T-helper 2 cell treated with Interferon-gamma antibody and Interleukin-4, amounts not matched to agents 100 ng/mL and 5 ng/mL, for 36 hours (primary cell): Measurements from ENCODE around the gene CCL25. TPM values are rescaled to one million over a fixed set of nuclear protein-coding genes. Genes with fewer than 3 reads are reported as not detected.
"Not testable (repeated sequence)": the region's sequence is repeated elsewhere in the genome, so short reads cannot be mapped to it uniquely, and the experiment has no call there.

ENCODE experiments used
- intact Hi-C: fragments of 100-400 bp; cut with micrococcal nuclease; formaldehyde crosslinking; loops from one replicate; pipeline ENCODE4 v1.15.1; 2023
- total RNA-seq: library from RNA; stranded (reverse); gene quantifications from 2 replicates; pipeline ENCODE4 v1.2.3, GENCODE V29; 2022

Gene CCL25
- 0.23 and 0.27 TPM in 2 replicates for total RNA-seq

- intact Hi-C loops: no loop called here
Observed at GRCh38 chr19:8052464-8052859, at the start of gene CCL25. Gene CCL25 (plus strand): TSS chr19:8052760. CDS start chr19:8053050, 290 bp downstream.

- intact Hi-C loops: loop anchor here (5.0 kb wide), 2 partner anchors 77 to 248 kb away; partner anchors contain the start of gene CTXN1
Observed at GRCh38 chr19:8004001-8004400, 48.6 kb upstream of the CCL25 start.

- intact Hi-C loops: loop anchor here (5.0 kb wide), 2 partner anchors 78 to 247 kb away; partner anchors contain the start of gene CTXN1
Observed at GRCh38 chr19:8004723-8005513, 47.6 kb upstream of the CCL25 start.

GRCh38 chr19:8005534-8006256, 46.9 kb upstream of the CCL25 start, which contains the start of gene ELAVL1:
Gene ELAVL1 (minus strand): TSS chr19:8005641. CDS start chr19:7991815, 13,826 bp downstream.
- intact Hi-C loops: no loop called here

GRCh38 chr19:8017808-8018207, 34.8 kb upstream of the CCL25 start:
- intact Hi-C loops: loop anchor here (1.0 kb wide), 1 partner anchor 235 kb away; no protein-coding TSS in a partner anchor

DNA sequence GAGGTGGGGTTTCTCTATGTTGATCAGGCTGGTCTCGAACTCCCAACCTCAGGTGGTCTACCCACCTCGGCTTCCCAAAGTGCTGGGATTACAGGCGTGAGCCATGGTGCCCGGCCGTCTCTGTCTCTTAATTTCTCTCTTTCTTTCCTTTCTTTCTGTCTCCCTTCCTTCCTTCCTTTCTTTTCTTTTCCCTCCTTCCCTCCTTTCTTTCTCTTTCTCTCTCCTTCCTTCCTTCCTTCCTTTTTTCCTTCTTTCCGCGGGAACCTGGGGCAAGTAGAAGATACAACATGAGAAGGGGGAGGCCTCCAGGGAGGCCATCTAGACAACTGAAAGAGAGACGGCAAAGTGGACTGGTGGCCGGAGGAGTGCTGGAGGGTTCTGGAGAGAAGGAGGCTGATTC, 31.9 kb upstream of the CCL25 start:
- intact Hi-C loops: no loop called here

GRCh38 chr19:8021374-8021773, 31.2 kb upstream of the CCL25 start:
- intact Hi-C loops: no loop called here

DNA sequence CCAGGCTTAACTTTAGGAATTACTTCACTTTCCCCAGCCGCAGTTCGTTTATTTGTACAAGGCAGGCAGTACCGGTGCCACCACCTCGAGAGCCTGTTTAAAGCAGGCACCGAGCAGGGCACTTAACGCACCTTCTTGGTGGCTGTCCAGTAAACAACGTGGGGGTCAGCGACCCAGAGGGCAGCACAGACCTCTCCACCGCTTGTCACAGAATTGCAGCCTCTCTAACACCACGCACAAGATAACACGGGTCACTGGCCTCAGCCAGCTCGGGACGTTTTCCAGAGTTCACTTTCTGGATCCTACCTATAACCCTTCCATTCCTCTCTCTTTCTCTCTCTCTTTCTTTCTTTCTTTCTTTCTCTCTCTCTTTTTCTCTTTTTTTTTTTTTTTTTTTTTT, 30.3 kb upstream of the CCL25 start:
- intact Hi-C loops: no loop called here

DNA sequence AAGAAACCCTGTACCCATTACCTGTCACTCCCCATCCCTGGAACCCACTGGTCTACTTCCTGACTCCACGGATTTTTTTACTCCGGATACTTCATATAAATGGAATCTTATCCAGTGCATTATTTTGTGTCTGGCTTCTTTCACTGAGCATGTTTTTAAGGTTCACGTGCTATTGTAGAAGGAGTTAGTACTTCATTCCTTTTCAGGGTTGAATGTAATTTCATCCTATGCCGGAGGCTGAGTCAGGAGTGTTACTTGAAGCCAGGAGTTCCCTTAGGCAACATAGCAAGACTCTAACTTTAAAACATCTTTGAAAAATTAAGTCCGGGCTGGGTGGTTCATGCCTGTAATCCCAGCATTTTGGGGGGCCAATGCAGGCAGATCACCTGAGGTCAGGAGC, 29.2 kb upstream of the CCL25 start:
- intact Hi-C loops: no loop called here

GRCh38 chr19:8024256-8024655, 28.3 kb upstream of the CCL25 start:
- intact Hi-C loops: not testable (repeated sequence)

- intact Hi-C loops: no loop called here
Observed at GRCh38 chr19:8025316-8025715, 27.2 kb upstream of the CCL25 start.

DNA sequence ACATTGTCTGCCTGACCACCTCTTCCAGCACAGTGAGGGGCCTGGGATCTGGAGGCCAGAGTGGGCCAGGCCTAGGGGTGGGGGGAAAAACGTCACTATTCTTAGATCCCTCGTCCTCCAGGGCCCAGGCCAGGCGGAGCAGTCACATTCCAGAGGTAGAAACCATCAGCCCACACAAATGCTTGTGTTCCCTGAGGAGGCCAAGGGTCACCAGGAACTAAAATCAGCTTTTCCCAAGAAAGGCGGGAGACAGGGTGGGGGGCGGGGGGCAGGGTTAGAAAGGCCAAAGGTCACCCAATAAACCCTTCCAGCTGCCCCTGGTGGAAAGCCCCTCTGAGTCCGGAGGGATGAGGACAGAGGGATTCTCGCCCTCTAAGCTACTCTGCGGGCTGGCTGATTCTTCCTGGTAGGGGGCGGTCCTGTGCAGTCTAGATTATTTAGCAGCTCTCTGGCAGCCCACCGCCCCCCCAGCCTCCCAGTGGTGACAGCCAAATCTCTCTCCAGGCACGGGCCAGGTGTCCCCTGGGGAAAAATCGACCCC, 23.5 kb upstream of the CCL25 start:
- intact Hi-C loops: no loop called here

DNA sequence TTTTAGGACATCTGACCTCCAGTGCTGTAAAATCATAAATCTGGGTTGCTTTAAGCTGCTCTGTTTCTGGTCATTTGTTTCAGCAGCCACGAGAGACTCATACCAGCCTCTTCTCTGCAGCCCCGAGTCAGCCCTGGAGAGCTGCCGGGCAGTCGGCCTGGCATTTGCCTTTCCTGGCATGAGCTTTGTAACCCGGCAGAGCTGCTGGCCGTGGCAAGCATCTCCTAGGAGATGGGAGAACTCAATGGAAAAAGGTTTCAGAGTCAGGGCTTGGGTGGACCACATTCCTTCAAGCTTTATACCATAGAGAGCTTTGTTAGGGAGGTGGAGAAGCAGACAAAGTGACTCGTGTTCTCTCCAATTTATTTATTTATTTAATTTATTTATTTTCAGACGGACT, 21.6 kb upstream of the CCL25 start:
- intact Hi-C loops: no loop called here

DNA sequence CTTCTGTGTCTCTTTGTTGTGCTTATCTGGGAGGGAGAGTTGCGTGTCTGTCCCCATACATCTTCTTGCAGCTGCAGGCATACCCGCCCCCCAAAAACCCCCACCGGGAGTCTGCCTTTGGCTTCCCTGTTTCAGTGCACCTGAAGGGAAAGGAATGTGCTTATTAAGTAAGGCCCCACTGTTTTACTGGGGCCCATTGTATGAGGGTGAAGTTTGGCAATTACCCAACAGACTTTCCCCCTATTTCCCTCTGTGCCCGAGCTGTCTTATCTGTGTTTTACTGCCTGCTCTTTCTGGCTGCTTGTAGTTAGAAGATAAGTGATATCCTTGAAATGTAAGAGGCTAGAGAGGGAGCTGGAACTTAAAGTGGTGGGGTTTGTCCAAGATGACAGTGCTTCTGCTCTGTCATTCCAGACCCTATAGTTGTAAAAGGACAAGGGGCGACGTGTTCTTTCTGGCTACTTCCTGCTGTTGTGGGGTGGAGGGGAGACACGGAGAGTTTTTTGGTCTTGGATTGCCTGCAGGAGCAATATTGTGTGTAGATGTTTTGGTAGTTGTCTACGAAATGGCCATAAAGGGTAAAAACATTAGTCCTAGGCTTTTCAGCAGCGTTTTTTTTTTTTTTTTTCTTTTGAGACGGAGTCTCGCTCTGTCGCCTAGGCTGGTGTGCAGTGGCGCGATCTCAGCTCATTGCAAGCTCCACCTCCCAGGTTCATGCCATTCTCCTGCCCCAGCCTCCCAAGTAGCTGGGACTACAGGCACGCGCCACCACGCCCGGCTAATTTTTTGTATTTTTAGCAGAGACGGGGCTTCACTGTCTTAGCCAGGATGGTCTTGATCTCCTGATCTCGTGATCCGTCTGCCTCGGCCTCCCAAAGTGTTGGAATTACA, 19.0 kb upstream of the CCL25 start:
- intact Hi-C loops: not testable (repeated sequence)

DNA sequence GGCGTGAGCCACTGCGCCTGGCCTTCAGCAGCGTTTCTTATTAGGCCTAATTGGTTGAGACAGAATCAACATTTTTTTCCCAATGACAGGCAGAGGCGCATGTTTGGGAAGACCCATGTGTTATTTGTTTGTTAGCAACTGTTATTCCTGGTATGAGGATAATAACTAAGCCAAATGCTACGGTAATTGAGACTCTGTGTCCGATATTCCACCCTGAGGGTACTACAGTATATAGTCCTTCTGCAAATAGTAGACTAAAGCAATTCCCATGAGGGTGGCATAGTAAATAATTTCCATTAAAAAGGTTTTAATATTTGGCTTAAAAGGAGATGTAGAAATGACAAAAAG, 18.4 kb upstream of the CCL25 start:
- intact Hi-C loops: no loop called here

GRCh38 chr19:8036434-8037099, 16.0 kb upstream of the CCL25 start:
- intact Hi-C loops: no loop called here

GRCh38 chr19:8038815-8039214, 13.7 kb upstream of the CCL25 start:
- intact Hi-C loops: no loop called here

DNA sequence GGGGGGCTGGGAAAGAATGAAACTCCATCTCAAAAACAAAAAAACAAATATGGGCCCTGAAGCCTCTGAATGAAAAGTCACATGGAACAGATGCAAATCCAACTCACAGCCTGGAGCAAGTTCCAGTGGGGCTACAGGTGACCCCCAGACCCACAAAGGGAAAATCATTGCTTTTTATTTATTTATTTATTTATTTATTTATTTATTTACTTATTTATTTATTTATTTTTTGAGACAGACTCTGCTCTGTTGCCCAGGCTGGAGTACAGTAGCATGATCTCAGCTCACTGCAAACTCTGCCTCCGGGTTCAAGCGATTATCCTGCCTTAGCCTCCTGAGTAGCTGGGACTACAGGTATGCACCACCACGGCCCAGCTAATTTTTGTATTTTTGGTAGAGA, 13.3 kb upstream of the CCL25 start:
- intact Hi-C loops: no loop called here

- intact Hi-C loops: no loop called here
Observed at GRCh38 chr19:8041531-8041931, 11.0 kb upstream of the CCL25 start.

DNA sequence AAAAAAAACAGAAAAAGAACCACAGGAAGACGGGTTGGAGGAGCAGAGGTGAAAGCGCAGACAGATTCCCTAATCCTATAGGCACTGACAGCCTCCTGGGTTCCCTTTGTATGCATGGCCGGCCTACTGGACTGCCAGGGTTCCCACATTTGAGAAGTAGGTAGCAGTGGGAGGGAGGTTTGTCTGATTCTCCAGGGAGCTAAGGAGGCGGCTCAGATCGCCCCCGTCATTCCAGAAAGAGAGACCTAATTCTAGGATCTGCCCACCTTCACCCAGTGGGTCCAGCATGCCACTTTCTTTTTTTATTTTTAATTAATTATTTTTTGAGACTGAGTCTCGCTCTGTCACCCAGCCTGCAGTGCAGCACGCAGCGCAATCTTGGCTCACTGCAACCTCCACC, 9.7 kb upstream of the CCL25 start:
- intact Hi-C loops: no loop called here

DNA sequence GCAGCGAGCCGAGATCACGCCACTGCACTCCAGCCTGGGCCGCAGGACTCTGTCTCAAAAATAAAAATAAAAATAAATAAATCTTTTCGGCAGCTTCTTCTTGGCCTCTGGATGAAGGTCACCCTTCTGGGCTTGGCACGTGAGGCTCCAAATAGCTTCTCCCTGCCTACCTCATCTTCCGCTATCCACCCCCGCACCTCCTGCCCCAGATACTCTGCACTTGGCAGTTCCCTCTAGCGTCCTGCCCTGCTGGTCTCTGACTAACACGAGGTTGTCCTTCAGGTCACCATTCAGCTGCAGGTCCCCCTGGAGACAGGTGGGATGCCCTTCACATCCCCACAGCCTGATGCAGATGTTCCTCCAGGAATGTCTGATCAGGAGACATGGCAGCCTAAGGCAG, 8.5 kb upstream of the CCL25 start:
- intact Hi-C loops: no loop called here
